AG09309 (cell line): Measurements from ENCODE around the gene ATP6V1G3.

Experiments used
- DNase-seq: peaks from one replicate; pipeline ENCODE4 v3.0.0-alpha.2; 2010; ENCODE audit warnings: low read depth
- H3K4me3 ChIP-seq: 2 replicates; pipeline ENCODE4 v1.5.1; 2011; ENCODE audit warnings: mild to moderate bottlenecking, low read depth, low read length, moderate library complexity; ENCODE audit not compliant: control insufficient read depth
- TF ChIP-seq, protein P1 (sequence below): IDR thresholded peaks from 2 replicates; pipeline ENCODE4 v1.5.1; 2011; ENCODE audit warnings: mild to moderate bottlenecking, low read depth, low read length, inconsistent platforms; ENCODE audit not compliant: insufficient read depth, control insufficient read depth; ENCODE audit errors: missing control alignments

ATP6V1G3 gene

DNA sequence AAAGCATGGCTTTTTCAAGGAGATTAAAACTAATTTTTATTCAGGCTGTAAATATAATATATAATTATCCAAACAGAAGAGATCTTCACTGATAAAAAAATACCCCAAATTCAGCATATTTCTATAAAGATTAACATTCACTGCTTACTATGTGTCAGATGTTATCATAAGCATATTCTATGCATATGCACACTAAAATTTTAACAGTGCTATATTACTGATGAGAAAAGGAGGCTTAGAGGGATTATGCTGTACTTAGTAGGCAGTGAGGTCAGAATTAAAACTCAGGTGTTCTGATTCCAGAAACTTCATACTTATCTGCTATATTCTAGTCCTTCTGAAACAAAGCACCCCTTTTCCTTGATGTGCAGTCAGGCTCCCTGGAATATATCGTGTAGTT, 33.8 kb upstream of the ATP6V1G3 start:
- H3K4me3 ChIP-seq = no peak overlapping the region
- TF ChIP-seq, protein P1, sequence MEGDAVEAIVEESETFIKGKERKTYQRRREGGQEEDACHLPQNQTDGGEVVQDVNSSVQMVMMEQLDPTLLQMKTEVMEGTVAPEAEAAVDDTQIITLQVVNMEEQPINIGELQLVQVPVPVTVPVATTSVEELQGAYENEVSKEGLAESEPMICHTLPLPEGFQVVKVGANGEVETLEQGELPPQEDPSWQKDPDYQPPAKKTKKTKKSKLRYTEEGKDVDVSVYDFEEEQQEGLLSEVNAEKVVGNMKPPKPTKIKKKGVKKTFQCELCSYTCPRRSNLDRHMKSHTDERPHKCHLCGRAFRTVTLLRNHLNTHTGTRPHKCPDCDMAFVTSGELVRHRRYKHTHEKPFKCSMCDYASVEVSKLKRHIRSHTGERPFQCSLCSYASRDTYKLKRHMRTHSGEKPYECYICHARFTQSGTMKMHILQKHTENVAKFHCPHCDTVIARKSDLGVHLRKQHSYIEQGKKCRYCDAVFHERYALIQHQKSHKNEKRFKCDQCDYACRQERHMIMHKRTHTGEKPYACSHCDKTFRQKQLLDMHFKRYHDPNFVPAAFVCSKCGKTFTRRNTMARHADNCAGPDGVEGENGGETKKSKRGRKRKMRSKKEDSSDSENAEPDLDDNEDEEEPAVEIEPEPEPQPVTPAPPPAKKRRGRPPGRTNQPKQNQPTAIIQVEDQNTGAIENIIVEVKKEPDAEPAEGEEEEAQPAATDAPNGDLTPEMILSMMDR = no peak
- no peak for DNase-seq

DNA sequence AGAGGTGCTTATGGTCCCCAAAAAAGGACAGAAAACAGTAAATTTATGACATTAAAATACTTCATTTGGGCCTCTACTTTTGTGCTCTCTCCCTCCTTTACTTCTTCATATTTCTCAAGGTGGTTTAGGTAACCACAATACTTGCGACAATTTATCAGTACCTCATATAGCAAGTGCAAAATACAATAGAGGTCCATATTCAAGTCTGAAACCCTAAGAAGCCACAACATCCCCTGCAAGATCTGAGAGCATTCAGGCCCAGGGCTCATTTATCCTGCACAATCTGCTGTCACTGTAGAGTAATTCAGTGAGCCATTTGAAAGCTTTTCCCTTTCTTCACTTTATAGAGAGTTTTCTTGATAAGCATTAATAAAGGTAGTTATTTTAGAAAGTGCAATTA, 24.2 kb upstream of the ATP6V1G3 start:
- no peak for DNase-seq
- no peak overlapping the region for H3K4me3 ChIP-seq

DNA sequence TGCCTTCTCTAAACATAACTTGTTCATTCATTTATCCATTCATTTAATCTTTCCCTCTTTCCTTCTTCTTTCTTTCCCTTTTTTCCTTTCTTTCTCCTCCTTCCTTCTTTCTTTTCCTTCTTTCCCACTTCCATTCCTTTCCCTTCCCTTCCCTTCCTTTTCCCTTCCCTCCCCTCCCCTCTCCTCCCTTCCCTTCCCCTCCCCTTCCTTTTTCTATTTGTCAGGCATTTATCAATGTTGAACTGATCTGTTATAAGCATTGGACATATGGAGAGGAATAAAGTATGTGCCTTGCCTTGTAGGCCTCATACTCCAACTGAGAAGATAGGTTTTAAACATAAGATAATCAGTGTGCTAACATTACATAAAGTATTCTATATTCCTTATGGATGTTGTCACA, 23.7 kb upstream of the ATP6V1G3 start:
- no peak for DNase-seq
- TF ChIP-seq, protein P1 = no peak

More for the DNA sequence above, 24.2 kb upstream of the ATP6V1G3 start:
- TF ChIP-seq, protein P1 = no peak

GRCh38 chr1:198563583-198563982, 23.1 kb upstream of the ATP6V1G3 start:
- TF ChIP-seq, protein P1 = no peak
- no peak overlapping the region for H3K4me3 ChIP-seq
- no peak for DNase-seq

More for the DNA sequence above, 23.7 kb upstream of the ATP6V1G3 start:
- no peak overlapping the region for H3K4me3 ChIP-seq

- TF ChIP-seq, protein P1 = no peak
- H3K4me3 ChIP-seq = no peak overlapping the region
- no peak for DNase-seq
Observed at GRCh38 chr1:198560161-198560560, 19.7 kb upstream of the ATP6V1G3 start.

- H3K4me3 ChIP-seq = no peak overlapping the region
- no peak for DNase-seq
- TF ChIP-seq, protein P1 = no peak
Observed at GRCh38 chr1:198559362-198559761, 18.9 kb upstream of the ATP6V1G3 start.

DNA sequence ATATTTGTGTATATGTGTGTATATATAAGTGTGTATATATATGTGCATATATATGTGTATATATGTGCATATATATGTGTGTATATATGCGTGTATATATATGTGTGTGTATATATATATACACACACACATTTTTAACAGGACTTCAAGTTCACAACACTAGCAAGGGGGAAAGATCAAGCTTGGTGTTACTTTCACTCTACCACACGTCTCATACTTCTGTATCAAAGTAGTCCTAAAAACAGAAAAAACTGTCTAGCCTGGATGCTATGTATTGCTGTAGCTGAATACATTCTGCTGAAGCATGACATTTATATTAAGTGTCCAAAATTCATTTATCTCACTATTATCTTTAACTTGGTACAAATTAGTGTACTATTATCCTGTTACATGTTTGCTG, 17.9 kb upstream of the ATP6V1G3 start:
- DNase-seq = no peak
- TF ChIP-seq, protein P1 = no peak
- no peak overlapping the region for H3K4me3 ChIP-seq
